Mononuclear cell (primary cell): ENCODE results near the gene F2. TPM values are rescaled to one million over a fixed set of nuclear protein-coding genes. Genes with fewer than 3 reads are reported as not detected.

Source experiments
- H3K27me3 ChIP-seq: 2 replicates; pipeline ENCODE4 v1.6.0; 2011; ENCODE audit warnings: low read length, control low read depth; ENCODE audit not compliant: insufficient read depth
- H3K4me1 ChIP-seq: 2 replicates; pipeline ENCODE4 v1.5.1; 2011; ENCODE audit warnings: mild to moderate bottlenecking, low read length, control low read depth; ENCODE audit not compliant: insufficient read depth
- H3K4me3 ChIP-seq: 2 replicates; pipeline ENCODE4 v1.5.1; 2011; ENCODE audit warnings: mild to moderate bottlenecking, low read length, moderate library complexity
- H3K9me3 ChIP-seq: 2 replicates; pipeline ENCODE4 v1.5.1; 2011; ENCODE audit warnings: low read depth, mild to moderate bottlenecking, control low read depth, low read length
- total RNA-seq: library from RNA; depleted of rRNA; stranded (reverse); fragments of >200 nt; gene quantifications from one replicate; pipeline ENCODE4 v1.2.3, GENCODE V29; 2012

Gene F2
- total RNA-seq, 1 donor = not detected

DNA sequence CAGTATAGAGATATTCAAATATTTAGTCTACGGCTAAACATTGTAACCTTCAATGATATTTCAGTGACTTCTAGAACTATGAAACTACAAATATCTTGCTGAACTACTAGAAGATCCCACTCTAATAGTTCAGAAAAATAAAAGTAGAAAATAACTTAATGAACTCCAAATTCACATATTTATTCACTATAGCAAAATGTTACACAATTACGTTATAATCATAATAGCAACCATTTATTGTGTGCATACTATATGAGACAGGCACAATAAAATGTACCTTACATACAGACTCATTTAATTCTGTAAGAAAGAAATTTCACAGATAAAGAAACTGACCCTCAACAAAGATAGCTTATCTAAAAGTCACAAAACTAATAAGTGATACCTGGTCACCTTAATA, 57.9 kb downstream of the F2 start:
- no peaks in the 10 kb centered on the region for H3K4me1 ChIP-seq
- no peaks in the 10 kb centered on the region for H3K9me3 ChIP-seq
- no peak overlapping the region for H3K4me3 ChIP-seq
- no peaks in the 10 kb centered on the region for H3K27me3 ChIP-seq

DNA sequence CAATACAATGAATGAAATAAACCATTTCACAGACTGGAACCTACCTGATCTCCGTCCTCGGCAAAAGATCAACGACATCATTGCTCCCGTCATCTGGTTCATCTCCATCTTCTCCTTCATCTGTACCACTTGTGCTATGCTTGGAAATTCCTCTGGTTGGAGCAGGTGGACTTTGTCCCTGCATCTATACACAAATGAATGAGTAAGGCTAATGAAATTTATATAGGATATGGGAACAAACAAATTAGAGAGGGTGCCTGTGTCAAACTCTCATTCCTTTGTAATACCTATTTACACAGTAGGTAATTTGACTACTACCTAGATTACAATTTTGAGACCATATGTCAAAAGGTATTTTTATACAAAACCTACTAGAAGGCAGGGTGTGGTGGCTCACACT, 59.4 kb downstream of the F2 start:
- no peak overlapping the region for H3K4me3 ChIP-seq
- no peaks in the 10 kb centered on the region for H3K27me3 ChIP-seq
- no peaks in the 10 kb centered on the region for H3K9me3 ChIP-seq
- H3K4me1 ChIP-seq = no peaks in the 10 kb centered on the region

Other genes starting within 250 kb of the F2 start
- 29.1 TPM for gene AMBRA1, start 125.2 kb upstream of the F2 start, total RNA-seq
- gene HARBI1, start 102.0 kb upstream of the F2 start, total RNA-seq = 10.6 TPM
- 93.3 TPM for gene ATG13, start 101.7 kb upstream of the F2 start, total RNA-seq
- 22.0 TPM for gene ARHGAP1, start 18.6 kb upstream of the F2 start, total RNA-seq
- 12.1 TPM for gene ZNF408, start 18.2 kb upstream of the F2 start, total RNA-seq
- gene CKAP5, start 127.1 kb downstream of the F2 start, total RNA-seq = 17.9 TPM
- not detected for gene LRP4, start 199.3 kb downstream of the F2 start, total RNA-seq
- 5.8 TPM for gene CSTPP1, start 217.5 kb downstream of the F2 start, total RNA-seq